ENCODE measurements around the gene SLC37A4. TPM values are rescaled to one million over a fixed set of nuclear protein-coding genes. Genes with fewer than 3 reads are reported as not detected.

Gene SLC37A4
- total and polyA plus RNA-seq, 10 of the 15 experiments (the other 5 are each of a cell fraction or from before 2014, with no cell fraction given): 11.6 to 29.7 (median 20.4) TPM

GRCh38 chr11:119012629-119013170, 18.0 kb downstream of the SLC37A4 start:
- 81% methylated on average over 3 of the region's 3 CpGs for WGBS (ENCODE audit: insufficient coverage, insufficient replicate concordance, low lambda C conversion rate, missing lambda C conversion rate)
- RAD21 ChIA-PET (ENCODE audit: unreplicated experiment): no interaction called here
- SMC1A ChIA-PET (ENCODE audit: uncharacterized antibody, unreplicated experiment): no interaction called here
- FAIRE-seq (no peak), DNase-seq (ENCODE audit: low read depth, low spot score) (no peak), ATAC-seq (peak; percentile 7; the same call in 1 of the 3 replicates)
- CTCF ChIA-PET: no interaction called here
- no peak overlapping the region for H3K4me2 ChIP-seq (ENCODE audit: control insufficient read depth, insufficient read depth)
- peaks cover 26% of the 10 kb centered on the region for H3K79me2 ChIP-seq (ENCODE audit: control insufficient read depth, insufficient read depth, low read length)
- no peak overlapping the region for H3K4me3 ChIP-seq
- no peak overlapping the region for H2AFZ ChIP-seq (ENCODE audit: control insufficient read depth, low read depth, low read length)
- intact Hi-C loops (cut with micrococcal nuclease; ENCODE audit: unreplicated experiment): no loop called here
- no peak overlapping the region for H3K27ac ChIP-seq (ENCODE audit: control insufficient read depth, insufficient read depth)
- H3K9me3 ChIP-seq (replicated peaks; ENCODE audit: control insufficient read depth, insufficient read depth, low read length): no peaks in the 10 kb centered on the region; the same call in 2 of the 3 replicates
- peaks cover 17 to 24% of the 10 kb centered on the region in 2 experiments for H3K36me3 ChIP-seq (ENCODE audit: control insufficient read depth in 2 of 2, insufficient read depth in 2 of 2, low read length in 1 of 2)
- no peaks in the 10 kb centered on the region for H3K27me3 ChIP-seq (replicated peaks in 1 of 2; ENCODE audit: control insufficient read depth in 2 of 2, insufficient read depth in 2 of 2, low read length in 1 of 2)
- in situ Hi-C loops (cut with MboI): no loop called here
- BruUV-seq (replicated peaks): no TSS peak
- TF ChIP-seq MEF2A (IDR thresholded peaks at IDR 0.05; ENCODE audit: insufficient read depth, low read depth, low read length): no peak
- TF ChIP-seq, protein P1, sequence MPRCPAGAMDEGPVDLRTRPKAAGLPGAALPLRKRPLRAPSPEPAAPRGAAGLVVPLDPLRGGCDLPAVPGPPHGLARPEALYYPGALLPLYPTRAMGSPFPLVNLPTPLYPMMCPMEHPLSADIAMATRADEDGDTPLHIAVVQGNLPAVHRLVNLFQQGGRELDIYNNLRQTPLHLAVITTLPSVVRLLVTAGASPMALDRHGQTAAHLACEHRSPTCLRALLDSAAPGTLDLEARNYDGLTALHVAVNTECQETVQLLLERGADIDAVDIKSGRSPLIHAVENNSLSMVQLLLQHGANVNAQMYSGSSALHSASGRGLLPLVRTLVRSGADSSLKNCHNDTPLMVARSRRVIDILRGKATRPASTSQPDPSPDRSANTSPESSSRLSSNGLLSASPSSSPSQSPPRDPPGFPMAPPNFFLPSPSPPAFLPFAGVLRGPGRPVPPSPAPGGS (IDR thresholded peaks at IDR 0.05; ENCODE audit: borderline replicate concordance, insufficient read depth, low read depth, low read length, poor library complexity, severe bottlenecking): peak; percentile 13
- TF ChIP-seq ETV6 (conservative IDR thresholded peaks at IDR 0.05 in 1 of 2, IDR thresholded peaks at IDR 0.05 in 1 of 2; ENCODE audit: borderline replicate concordance in 1 of 2, low read depth in 1 of 2): no peak
- 0 out of 2 replicates have a peak, but pooled peaks have one; percentile 2 for TF ChIP-seq ZBED1 (IDR thresholded peaks at IDR 0.05; ENCODE audit: borderline replicate concordance)
- no peaks in the 10 kb centered on the region for H4K20me1 ChIP-seq (ENCODE audit: control insufficient read depth, insufficient read depth)
- H3K4me1 ChIP-seq (ENCODE audit: control insufficient read depth, insufficient read depth, low read length): no peaks in the 10 kb centered on the region; the same call in 1 of the 2 replicates
- no peak overlapping the region for H3K9ac ChIP-seq (ENCODE audit: control insufficient read depth, insufficient read depth, low read length)
- POLR2A ChIA-PET: interaction anchor here (0.5 to 1.3 kb wide), 2 partner anchors 55 to 253 kb away, joined by 3 to 4 read pairs; partner anchors contain the start of gene VPS11
